NCI-H748 (cell line): ENCODE data around the gene MIB1.
"Not testable (repeated sequence)": the region's sequence is repeated elsewhere in the genome, so short reads cannot be mapped to it uniquely, and the experiment has no call there.

Source experiments
- DNase-seq: peaks from one replicate; lab custom pipeline; 2025; ENCODE audit not compliant: unreplicated experiment; lab: John Stamatoyannopoulos, UW

The MIB1 gene

DNA sequence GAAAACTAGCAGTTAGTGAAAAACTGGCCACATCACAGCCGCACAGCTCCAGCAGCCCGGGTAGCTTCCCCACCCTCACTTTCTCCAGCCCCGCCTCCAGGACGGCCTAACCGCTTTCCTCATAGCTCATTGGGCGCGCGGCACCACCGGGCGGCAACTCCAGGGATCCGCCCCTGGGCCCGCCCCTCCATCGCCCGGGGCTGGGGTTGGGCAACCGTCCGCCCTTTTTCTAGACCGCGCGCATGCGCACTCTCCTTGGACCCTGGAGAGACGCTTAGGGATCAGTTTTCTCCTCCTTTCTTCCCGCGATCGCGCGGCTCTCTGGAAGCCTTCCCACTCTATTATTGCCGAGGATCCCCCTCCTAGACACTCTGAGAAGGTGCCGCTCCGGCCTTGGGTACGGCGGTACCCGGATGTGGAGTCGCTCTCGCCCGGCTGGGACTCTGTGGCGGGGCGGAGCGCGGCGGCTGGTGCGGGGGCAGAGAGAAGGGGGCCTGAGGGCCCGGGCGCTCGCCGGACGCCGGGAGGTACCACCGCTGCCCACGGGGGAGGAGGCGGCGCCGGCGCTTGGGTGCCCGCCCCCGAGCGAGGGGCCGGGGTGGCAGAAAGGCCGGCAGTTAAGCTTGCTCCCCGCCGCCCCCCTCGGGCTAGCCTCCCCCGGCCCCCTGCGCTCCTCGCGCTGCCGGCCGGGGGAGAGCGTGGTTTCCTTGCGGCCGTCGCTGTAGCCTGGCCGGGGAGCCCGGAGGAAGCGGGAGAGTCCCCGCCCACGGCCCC is at the start of gene MIB1:
Gene MIB1 (plus strand): TSS at position 255 of the 774 bp plus-strand sequence. CDS start 792 bp downstream, outside the sequence.
- peak; percentile 99 for DNase-seq

DNA sequence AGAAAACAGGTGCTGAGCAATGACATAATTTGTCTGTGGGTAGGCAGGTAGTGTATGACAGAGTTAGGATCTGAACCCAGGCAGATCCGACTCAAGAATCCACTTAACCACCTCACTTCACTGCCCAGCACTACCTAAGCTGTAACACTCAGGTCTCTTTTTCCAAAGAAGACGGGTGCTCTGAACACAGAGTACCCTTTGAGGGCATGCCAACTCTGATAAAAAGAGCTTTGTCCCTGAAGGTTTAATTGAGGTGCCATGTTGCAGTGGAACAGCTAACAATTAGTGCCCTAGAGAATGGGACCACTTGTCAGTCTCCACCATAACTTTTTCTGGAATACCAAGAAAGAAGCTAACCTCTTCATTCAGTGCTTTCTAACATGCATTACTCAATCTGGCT is 47.3 kb upstream of the MIB1 start:
- DNase-seq = no peak

DNA sequence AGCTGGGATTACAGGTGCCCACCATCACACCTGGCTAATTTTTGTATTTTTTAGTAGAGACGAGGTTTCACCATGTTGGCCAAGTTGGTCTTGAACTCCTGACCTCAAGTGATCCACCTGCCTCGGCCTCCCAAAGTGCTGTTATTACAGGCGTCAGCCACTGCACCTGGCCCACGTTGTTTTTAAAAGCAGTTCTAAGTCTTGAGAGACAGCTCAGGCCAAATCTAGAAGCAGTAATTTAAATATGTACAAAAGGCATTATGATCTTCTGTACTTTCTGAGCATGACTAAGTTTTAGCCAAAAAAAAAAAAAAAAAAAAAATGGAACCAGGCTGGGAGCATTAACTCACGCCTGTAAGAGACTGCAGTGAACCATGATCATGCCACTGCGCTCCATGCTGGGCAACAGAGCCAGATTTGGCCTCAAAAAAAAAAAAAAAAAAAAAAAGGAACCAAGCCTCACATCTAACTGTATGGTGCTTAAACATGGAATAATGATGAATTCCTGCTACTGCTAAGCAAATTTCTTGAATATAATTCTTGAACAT is 40.0 kb upstream of the MIB1 start:
- DNase-seq = no peak

DNA sequence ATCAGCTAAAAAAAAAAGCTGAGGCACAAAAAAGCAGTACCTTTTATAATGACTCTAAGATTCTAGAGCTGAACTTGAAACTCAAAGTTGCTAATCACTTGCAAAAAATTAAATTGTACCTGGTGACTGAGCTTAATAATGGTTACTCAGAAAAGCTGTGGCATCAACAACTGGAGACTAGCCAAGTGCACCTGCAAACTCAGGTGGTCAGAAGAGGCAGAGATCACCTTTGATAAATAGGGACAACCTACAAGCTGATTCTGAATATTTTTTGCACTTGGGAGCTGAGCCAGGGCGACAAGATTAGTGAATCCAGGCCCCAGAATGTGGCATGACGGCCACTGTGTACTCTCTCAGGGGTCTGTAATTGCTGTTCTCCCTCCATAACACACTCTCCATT is 39.0 kb upstream of the MIB1 start:
- DNase-seq = no peak

DNA sequence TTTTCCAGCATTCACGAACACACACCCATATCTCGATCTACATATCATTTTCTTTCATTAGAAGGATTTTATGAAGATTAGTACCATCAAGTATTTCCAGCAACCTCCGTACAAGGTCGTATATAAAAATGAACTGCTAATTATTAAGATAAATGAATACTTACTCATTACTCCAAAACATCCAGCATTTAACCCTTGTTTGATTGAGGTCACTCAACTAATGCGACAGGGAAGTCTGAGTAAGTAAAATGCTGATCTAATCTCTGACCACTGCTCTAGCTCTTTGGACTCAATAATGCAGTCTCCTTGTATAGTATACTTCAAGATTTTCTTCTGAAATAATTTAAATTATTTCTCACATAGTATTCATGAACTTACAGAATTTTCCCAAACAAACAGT is 38.0 kb upstream of the MIB1 start:
- DNase-seq = no peak

DNA sequence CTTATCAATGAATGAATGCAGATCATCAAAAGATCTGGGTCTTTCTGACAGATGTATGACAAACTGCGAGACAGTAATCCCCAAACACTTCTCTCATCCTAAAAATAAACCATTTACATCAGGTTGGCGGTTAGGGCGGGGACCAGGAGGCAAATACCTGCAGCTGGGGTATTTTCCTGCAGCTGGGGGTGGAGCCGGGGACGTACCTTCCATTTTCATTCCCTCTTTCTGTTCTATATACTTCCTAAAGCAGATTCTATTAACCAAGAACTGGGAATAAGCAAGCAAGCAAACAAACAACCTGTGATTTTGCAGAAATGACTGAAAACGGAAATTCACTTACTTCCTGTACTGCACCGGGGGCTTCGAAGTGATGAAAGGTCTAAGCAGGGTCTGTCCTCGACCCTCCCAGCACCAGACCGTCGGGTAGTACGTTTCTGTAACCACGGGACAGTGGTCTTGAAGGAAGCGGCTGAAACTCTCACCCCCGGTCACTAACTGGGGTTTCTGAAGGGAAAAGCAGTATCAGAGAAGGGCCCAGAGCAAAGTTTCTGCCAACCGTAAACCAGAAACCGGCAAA is 37.3 kb upstream of the MIB1 start:
- peak; percentile 68 for DNase-seq

DNA sequence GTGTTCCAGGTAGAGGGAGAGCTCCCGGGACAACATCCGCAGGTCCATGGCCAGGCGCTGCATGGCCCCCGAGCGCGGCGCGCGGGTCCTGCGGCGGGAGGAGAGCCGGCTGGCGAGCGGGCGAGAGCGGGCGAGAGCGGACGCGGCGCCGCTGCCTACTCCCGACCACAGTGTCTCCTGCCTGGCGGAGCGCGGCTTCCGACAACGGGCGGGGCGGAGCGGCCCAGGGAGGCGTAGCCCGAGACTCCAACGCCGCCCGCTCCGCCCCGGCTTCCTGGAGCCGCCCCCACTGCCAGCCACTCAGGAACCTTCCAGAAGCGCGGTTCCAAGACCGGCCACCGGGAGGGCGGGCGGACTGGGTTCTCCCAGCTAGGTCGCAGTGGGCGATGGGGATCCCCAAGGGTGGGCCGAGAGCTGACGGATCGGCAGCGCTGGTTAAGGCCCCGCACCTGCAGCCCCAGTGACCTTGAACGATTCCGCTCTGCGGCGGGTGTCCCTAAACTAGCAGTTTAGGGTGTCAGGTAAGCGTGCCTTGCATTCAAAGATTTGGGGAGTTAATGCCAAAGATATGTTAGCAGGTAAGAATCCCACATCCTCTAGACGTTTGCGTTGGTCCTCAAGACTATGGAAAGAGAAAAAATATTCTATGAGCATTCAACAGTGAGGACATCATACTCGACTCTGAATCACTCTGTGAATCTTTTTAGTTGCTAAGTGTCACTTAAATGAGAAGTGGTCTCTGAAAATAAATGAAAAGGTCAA is 35.8 kb upstream of the MIB1 start, which contains the start of gene ABHD3:
Gene ABHD3 (minus strand): TSS at position 172 of the 762 bp plus-strand sequence. CDS start 109 bp downstream, at position 63.
- peak; percentile 97 for DNase-seq

DNA sequence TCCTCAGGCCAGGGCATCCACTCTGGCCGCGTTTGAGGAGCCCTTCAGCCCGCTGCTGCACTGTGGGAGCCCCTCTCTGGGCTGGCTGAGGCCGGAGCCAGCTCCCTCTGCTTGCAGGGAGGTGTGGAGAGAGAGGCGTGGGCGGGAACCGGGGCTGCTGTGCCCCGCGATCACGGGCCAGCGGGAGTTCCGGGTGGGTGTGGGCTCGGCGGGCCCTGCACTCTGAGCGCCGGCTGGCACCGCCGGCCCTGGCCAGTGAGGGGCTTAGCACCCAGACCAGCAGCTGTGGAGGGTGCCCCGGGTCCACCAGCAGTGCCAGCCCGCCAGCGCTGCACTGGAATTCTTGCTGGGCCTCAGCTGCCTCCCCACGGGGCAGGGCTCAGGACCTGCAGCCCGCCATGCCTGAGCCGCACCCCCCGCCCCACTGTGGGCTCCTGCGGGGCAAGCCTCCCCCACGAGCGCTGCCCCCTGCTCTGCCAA is 34.2 kb upstream of the MIB1 start:
- DNase-seq = no peak

DNA sequence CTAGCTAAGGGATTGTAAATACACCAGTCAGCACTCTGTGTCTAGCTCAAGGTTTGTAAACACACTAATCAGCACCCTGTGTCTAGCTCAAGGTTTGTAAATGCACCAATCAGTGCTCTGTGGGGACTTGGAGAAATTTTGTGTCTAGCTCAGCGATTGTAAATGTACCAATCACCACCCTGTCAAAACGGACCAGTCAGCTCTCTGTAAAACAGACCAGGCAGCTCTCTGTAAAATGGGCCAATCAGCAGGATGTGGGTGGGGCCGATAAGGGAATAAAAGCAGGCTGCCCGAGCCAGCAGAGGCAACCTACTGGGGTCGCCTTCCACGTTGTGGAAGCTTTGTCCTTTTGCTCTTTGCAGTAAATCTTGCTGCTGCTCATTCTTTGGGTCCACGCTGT is 33.5 kb upstream of the MIB1 start:
- not testable (repeated sequence) for DNase-seq

DNA sequence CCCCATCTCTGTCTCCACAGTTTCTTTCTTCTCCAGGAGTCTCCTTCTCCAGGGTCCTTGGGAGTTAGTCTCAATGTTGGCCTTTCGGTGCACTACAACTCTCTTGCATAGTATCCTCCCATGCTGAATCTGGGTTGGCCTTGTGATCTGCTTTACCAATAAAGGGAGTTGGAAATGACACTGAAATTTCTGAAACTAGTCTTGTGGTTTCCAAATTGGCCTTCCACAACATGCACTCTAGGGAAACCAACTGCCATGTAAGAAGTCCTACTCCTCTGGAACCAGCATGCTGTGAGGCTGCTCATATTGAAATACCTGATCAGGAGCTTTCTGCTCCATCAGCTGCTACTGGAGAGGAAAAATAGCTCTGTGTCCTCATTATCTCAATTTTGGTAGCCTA is 26.1 kb upstream of the MIB1 start:
- DNase-seq = no peak

DNA sequence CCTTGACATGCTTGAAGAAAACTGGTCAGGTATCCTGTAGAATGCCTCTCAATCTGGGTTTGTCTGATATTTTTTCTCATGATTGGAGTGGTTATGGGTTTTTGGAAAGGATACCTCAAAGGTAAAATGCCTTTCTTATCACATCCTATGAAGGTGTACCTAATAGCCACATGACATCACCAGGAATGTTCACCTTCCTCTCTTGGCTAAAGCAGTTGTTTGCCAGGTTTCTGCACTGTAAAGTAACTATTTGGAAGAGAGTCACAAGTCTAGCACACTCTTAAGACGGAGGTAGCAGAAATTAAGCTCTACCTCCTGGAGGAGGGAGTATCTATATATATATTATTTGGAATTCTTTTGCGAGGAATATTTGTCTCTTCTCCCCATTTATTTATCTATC is 17.9 kb upstream of the MIB1 start:
- DNase-seq = no peak

DNA sequence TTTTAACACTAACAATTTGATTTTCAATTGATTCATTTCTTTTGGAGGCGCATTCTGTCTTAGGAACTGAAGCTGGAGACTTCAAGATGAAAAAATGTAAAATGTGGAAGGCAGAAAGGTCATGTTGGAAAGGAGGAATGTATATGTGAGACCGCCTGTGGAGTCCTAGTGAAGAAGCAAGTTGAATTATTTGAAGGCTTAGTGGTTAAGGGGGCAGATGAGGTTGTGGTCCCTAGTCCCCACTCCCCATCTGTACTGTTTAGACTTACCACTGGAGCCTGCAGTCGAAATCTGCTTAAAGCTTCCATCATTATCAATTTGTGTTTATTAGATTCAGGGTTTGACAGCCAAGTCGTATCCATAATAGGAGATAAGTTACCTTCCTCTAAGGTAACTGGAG is 15.4 kb upstream of the MIB1 start:
- no peak for DNase-seq

DNA sequence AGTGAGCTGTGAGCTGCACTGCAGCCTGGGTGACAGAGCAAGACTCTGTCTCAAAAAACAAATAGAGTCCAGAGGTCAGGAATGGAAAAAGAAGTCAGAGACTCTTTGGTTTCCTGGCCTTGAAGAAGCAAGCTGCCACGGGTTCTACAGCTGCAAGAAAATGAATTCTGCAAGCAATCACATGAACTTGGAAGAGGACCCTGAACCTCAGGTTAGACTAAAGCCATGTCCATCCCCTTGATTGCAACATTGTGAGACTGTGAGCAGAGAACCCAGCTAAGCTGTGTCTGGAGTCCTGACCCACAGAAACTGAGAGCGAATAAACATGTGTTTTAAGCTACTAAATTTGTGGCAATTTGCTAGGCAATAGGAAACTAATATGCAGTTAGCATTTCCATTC is 12.9 kb upstream of the MIB1 start:
- DNase-seq = no peak

DNA sequence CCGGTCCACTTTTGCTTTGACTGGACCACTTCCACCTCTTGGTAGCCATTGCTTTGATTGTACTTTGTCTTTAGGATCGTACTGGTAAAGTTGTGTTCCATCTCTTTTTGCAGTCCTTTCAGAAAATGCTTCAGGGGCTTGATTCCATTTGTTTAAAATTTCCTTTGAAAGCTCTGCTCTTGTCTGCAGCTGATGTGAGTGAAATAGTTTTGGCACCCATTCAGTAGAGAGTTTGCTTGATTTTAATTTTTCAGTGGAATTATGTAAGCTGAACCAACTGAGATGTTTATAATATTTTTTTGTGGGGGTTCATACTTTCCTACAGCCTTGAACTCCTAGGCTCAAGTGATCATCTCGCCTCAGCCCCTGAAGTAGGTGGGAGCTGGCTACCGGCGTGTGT is 7.6 kb upstream of the MIB1 start:
- no peak for DNase-seq

DNA sequence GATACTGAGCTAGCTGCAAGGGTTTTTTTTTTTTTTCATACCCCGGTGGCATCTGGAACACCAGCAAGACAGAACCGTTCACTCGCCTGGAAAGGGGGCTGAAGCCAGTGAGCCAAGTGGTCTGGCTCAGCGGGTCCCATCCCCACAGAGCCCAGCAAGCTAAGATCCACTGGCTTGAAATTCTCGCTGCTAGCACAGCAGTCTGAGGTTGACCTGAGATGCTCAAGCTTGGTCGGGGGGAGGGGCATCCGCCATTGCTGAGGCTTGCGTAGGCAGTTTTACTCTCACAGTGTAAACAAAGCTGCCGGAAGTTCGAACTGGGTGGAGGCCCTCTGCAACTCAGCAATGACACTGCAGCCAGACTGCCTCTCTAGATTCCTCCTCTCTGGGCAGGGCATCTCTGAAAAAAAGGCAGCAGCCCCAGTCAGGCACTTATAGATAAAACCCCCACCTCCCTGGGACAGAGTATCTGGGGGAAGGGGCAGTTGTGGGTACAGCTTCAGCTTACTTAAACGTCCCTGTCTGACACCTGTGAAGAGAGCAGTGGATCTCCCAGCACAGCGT is 5.1 kb upstream of the MIB1 start:
- DNase-seq = peak; percentile 90

DNA sequence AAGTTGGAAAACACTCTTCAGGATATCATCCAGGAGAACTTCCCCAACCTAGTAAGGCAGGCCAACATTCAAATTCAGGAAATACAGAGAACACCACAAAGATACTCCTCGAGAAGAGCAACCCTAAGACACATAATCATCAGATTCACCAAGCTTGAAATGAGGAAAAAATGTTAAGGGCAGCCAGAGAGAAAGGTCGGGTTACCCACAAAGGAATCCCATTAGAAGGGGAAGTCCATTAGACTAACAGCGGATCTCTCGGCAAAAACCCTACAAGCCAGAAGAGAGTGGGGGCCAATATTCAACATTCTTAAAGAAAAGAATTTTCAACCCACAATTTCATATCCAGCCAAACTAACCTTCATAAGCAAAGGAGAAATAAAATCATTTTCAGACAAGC is 3.7 kb upstream of the MIB1 start:
- not testable (repeated sequence) for DNase-seq

DNA sequence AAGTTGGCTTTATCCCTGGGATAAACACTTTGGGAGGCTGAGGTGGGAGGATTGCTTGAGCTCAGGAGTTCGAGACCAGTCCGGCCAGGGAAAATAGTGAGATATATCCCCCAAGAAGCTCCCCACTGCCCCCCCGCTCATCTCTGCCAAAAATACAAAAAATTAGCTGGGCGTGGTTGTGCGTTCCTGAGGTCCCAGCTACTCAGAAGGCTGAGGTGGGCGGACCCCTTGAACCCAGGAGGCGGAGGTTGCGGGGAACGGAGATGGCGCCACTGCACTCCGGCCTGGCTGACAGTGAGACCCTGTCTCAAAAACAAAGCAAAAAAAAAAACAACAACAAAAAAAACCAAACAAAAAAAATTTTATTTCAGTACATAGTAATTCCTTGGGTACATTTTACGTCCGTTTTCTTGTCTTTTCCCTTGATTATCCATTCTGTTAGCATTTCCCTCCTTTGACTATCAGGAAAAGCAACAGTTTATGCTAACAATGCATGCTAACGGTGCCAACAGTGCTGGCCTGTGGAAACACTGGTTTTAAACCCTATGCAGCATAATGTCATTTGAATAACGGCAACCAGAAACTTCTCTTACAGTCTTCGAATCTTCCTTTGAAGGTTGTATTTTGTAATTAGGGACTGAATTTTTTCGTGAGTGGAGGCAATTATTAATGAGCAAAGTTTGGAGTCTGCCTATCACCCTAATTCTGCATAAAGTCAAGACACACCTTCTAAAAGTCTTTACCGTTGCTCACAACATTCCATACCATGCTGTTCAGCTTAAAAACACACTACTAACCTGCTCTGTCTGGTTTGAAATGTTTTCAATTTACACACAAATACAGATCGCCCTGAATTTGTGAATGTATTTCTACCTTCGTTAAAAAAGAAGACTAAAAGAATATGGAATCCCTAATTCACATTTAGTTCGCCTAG is 721 bp upstream of the MIB1 start:
- peak; percentile 34 for DNase-seq

DNA sequence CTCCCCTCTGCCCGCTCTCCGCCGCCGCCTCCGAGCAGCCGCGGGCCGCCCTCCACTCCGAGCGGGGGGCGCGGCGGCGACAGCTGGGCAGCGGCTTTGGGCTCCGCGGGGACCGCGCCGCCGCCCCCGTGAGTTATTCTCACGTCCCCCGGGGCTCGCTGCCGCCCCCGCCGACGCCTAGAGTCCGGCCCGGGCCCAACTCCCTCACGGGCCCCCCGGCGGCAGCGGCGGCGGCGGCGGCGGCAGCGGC is 645 bp downstream of the MIB1 start:
- no peak for DNase-seq

DNA sequence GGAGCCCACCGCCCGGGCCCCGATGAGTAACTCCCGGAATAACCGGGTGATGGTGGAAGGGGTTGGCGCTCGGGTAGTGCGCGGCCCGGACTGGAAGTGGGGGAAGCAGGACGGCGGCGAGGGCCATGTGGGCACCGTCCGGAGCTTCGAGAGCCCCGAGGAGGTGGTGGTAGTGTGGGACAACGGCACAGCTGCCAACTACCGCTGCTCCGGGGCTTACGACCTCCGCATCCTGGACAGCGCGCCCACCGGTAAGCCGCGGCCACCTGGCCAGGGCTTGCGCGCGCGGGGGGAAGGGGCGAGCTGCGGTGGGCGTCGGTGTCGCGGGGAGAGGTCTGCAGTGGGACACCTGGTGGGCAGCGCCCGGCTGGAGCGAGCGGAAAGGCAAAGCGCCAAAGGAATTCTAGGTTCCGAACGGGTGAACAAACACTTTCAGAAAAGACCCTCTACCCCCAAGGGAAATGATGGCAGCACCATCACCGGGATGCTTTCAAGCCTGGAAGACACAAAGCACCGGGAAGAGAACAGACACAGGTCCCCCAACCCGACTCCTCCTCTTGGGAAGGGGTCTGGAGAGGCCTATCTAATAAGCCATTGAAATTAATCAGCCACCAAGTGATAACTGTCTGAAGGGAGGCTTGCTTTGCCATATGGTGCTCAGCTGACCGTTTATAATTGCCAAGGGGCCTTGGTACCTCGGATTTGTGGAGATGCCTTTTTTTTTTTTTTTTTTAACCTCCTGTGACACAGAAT is 1.1 kb downstream of the MIB1 start:
- peak; percentile 74 for DNase-seq

DNA sequence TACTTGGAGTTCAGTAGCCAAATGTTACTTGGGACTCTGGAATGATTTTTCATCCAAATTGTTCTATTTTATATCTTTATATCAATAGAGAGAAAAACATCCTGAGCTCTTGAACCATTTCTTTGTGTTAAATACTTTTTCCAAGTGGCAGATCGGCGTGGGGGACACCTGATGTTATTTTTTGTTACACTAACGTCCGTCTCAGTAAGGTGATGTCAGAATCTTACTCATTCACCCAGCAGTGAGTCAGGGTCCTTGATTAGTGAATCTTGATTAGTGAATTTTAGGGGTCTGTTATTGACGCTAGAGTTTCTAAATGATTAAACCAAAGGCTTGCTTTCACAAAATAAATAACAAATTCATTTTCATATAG is 1.7 kb downstream of the MIB1 start:
- DNase-seq = no peak
